Measurements from ENCODE around the gene KRTAP15-1. TPM values are rescaled to one million over a fixed set of nuclear protein-coding genes. Genes with fewer than 3 reads are reported as not detected.

Gene KRTAP15-1, protein sequence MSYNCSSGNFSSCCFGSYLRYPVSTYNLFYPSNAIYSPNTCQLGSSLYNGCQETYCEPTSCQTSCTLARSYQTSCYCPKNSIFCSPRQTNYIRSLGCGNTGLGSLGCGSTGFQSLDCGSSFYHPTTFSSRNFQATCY
- not detected for total RNA-seq
- not detected for polyA plus RNA-seq

GRCh38 chr21:30439975-30440374 lies at the start of gene KRTAP15-1:
Gene KRTAP15-1 (plus strand): TSS chr21:30440275. CDS start chr21:30440328, 53 bp downstream.
- no peaks in the 10 kb centered on the region for H3K36me3 ChIP-seq (ENCODE audit: insufficient read depth)
- 94% methylated on average over 5 of the region's 5 CpGs for WGBS
- H3K4me3 ChIP-seq (ENCODE audit: low read depth, low read length): no peak within 1 kb of the TSS
- H3K27ac ChIP-seq (ENCODE audit: low read depth): no peak within 1 kb of the TSS
- DNase-seq (ENCODE audit: extremely low spot score): no peak
- H3K4me1 ChIP-seq (ENCODE audit: insufficient read depth): no peaks in the 10 kb centered on the region

DNA sequence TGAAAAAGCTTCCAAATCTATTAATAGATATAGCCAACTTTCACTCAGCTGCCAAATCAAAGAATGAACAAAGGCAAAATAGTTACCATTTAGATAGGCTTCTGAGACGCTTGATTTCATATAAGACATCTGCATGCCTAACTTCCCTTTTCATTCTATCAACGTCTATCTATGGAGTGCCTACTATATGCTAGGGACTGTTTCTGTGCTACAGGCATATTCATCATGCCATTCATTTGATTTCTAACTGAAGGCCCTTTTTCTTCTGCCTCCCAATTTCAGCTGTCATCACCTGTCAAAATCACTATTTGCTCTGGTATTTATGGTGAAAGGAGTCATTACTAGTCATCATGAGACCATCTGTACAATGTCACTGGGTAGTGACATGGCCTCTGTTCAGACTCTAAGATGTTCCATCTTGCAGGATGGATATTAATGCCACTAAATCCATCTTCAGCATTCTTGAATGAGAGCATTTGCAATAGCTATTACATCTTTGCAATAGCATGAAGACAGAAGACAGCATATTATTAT lies 48.5 kb upstream of the KRTAP15-1 start:
- H3K4me1 ChIP-seq (ENCODE audit: insufficient read depth): no peaks in the 10 kb centered on the region
- no peaks in the 10 kb centered on the region for H3K36me3 ChIP-seq (ENCODE audit: insufficient read depth)
- DNase-seq (ENCODE audit: extremely low spot score): no peak
- H3K4me3 ChIP-seq (ENCODE audit: low read depth, low read length): no peak overlapping the region
- 67% methylated on average over 2 of the region's 2 CpGs for WGBS
- H3K27ac ChIP-seq (ENCODE audit: low read depth): no peak overlapping the region

DNA sequence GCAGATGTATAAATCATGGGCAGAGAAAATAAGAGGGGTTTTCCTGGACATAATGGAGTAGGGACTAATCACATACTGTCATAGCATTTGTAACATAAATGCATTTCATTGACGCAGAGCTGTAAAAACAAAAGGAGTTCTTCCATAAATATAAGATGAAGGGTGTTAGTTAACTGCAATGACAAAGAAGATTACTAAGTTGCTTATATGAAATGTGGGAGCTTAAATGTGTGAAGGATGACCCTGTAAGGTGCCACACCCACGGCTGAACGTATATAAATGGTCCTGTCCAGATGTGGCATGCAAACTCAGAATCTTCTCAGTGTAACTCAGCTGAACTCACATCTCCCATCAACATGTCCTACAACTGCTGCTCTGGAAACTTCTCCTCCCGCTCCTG lies 44.3 kb upstream of the KRTAP15-1 start, which contains the start of gene KRTAP13-1:
KRTAP13-1 (plus strand) TSS at position 301 of the 400 bp plus-strand sequence; CDS start at position 357, 56 bp downstream.
- no peaks in the 10 kb centered on the region for H3K36me3 ChIP-seq (ENCODE audit: insufficient read depth)
- WGBS: 68% methylated on average over 4 of the region's 4 CpGs
- no peak for DNase-seq (ENCODE audit: extremely low spot score)

DNA sequence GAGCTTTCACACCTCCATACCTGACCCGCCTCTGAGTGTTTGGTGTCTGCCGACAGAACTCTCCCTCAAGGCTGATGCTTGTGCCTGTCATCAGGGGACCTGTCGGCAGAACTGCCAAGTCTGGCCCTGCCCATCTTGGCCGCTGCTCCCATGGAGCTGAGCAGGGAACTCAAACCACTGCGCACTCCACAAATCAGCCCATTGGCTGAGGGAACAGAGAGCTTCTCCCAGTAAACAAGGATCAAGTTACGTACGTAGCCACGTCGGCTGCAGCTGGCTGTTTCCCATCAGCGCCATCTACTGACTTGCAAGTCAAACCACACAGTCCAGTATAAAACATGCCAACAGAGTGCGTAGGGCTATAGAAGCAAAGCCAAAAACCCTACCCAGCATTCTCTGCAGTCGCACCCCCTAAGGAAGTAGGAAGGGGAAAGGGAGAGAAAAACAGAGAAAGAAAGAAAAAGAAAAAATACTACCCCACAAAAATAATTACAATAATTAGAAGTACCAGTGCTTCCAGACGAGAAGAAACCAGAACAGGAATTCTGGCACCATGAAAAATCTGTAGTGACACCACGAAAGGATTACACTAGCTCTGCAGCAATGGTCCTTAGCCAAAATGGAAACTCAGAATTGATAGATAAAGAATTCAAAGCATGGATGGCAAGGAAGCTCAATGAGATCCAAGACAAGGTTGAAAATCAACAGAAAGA lies 31.1 kb upstream of the KRTAP15-1 start:
- H3K36me3 ChIP-seq (ENCODE audit: insufficient read depth): no peaks in the 10 kb centered on the region
- no peak overlapping the region for H3K27ac ChIP-seq (ENCODE audit: low read depth)
- H3K4me1 ChIP-seq (ENCODE audit: insufficient read depth): no peaks in the 10 kb centered on the region
- 25% methylated on average over 14 of the region's 14 CpGs for WGBS
- no peak overlapping the region for H3K4me3 ChIP-seq (ENCODE audit: low read depth, low read length)
- DNase-seq (ENCODE audit: extremely low spot score): no peak

More for the DNA sequence above, 44.3 kb upstream of the KRTAP15-1 start, which contains the start of gene KRTAP13-1:
- no peak within 1 kb of the TSS for H3K4me3 ChIP-seq (ENCODE audit: low read depth, low read length)
- H3K27ac ChIP-seq (ENCODE audit: low read depth): no peak within 1 kb of the TSS
- no peaks in the 10 kb centered on the region for H3K4me1 ChIP-seq (ENCODE audit: insufficient read depth)

- Histone ChIP-seq H3K4me3 (ENCODE audit: low read depth, low read length) (no peak overlapping the region), H3K36me3 (ENCODE audit: insufficient read depth) (no peaks in the 10 kb centered on the region), H3K27ac (ENCODE audit: low read depth) (no peak overlapping the region), H3K4me1 (ENCODE audit: insufficient read depth) (no peaks in the 10 kb centered on the region)
- no peak for DNase-seq (ENCODE audit: extremely low spot score)
- WGBS: 80% methylated on average over 5 of the region's 5 CpGs
Observed at GRCh38 chr21:30415993-30416392, 24.1 kb upstream of the KRTAP15-1 start.

DNA sequence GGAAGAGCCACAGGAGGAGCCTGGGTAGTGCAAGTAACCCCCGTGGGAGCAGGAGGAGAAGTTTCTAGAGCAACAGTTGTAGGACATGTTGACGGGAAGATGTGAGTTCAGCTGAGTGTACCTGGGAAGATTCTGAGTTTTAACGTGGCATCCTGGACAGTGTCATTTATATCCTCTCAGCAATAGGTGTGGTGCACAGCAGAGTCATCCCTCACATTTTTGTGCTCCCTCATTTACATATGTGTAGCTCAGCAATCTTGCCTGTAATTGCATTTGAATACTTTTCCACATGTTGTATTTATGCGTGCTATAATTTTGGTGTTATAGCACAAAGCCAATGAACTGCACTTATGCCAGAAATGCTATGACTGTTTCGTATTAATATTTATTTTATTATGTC lies 14.2 kb upstream of the KRTAP15-1 start, which contains the start of gene KRTAP13-3:
KRTAP13-3 (minus strand) TSS at position 101 of the 400 bp plus-strand sequence; CDS start at position 87, 14 bp downstream.
- WGBS: 82% methylated on average over 5 of the region's 5 CpGs
- Histone ChIP-seq H3K27ac (ENCODE audit: low read depth) (no peak within 1 kb of the TSS), H3K4me1 (ENCODE audit: insufficient read depth) (no peaks in the 10 kb centered on the region), H3K36me3 (ENCODE audit: insufficient read depth) (no peaks in the 10 kb centered on the region), H3K4me3 (ENCODE audit: low read depth, low read length) (no peak within 1 kb of the TSS)
- no peak for DNase-seq (ENCODE audit: extremely low spot score)

GRCh38 chr21:30426731-30427130 lies 13.3 kb upstream of the KRTAP15-1 start:
- H3K36me3 ChIP-seq (ENCODE audit: insufficient read depth): no peaks in the 10 kb centered on the region
- 49% methylated on average over 3 of the region's 3 CpGs for WGBS

GRCh38 chr21:30430170-30430655 lies 9.9 kb upstream of the KRTAP15-1 start, which contains the start of gene KRTAP13-4:
Gene KRTAP13-4 (plus strand): TSS chr21:30430220. CDS start chr21:30430276, 56 bp downstream.
- Histone ChIP-seq H3K27ac (ENCODE audit: low read depth) (no peak within 1 kb of the TSS), H3K4me3 (ENCODE audit: low read depth, low read length) (no peak within 1 kb of the TSS), H3K36me3 (ENCODE audit: insufficient read depth) (no peaks in the 10 kb centered on the region), H3K4me1 (ENCODE audit: insufficient read depth) (no peaks in the 10 kb centered on the region)
- WGBS: 83% methylated on average over 9 of the region's 9 CpGs
- no peak for DNase-seq (ENCODE audit: extremely low spot score)

More at GRCh38 chr21:30426731-30427130, 13.3 kb upstream of the KRTAP15-1 start:
- DNase-seq (ENCODE audit: extremely low spot score): no peak
- H3K27ac ChIP-seq (ENCODE audit: low read depth): no peak overlapping the region
- H3K4me1 ChIP-seq (ENCODE audit: insufficient read depth): no peaks in the 10 kb centered on the region
- H3K4me3 ChIP-seq (ENCODE audit: low read depth, low read length): no peak overlapping the region

GRCh38 chr21:30434033-30434631 lies 5.9 kb upstream of the KRTAP15-1 start:
- Histone ChIP-seq H3K4me1 (ENCODE audit: insufficient read depth) (no peaks in the 10 kb centered on the region), H3K36me3 (ENCODE audit: insufficient read depth) (no peaks in the 10 kb centered on the region), H3K27ac (ENCODE audit: low read depth) (no peak overlapping the region), H3K4me3 (ENCODE audit: low read depth, low read length) (no peak overlapping the region)
- no peak for DNase-seq (ENCODE audit: extremely low spot score)
- 30% methylated on average over 10 of the region's 10 CpGs for WGBS

- Histone ChIP-seq H3K27ac (ENCODE audit: low read depth) (no peak overlapping the region), H3K4me3 (ENCODE audit: low read depth, low read length) (no peak overlapping the region), H3K4me1 (ENCODE audit: insufficient read depth) (no peaks in the 10 kb centered on the region), H3K36me3 (ENCODE audit: insufficient read depth) (no peaks in the 10 kb centered on the region)
- WGBS: 80% methylated on average over 3 of the region's 3 CpGs
- DNase-seq (ENCODE audit: extremely low spot score): no peak
Observed at GRCh38 chr21:30437010-30437565, 3.0 kb upstream of the KRTAP15-1 start.

DNA sequence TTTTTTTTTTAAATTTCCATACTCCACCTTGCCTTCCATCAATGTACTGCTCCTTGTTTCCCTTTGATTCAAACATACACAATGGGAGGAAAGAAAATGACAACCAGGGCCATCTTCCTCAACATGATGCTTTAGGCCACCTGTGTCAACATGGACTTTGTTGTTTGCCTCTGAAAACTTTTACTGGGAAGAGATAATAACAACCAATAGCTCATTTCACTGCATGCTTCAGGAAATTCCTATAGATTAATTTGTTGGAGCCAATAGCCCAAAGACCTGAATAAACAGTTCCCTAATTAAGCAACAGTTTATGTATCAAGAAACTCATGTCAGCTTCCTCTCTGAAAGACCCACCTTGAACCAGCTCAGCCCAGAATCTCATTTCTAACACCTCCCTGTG lies 3.2 kb downstream of the KRTAP15-1 start:
- no peaks in the 10 kb centered on the region for H3K4me1 ChIP-seq (ENCODE audit: insufficient read depth)
- no peaks in the 10 kb centered on the region for H3K36me3 ChIP-seq (ENCODE audit: insufficient read depth)
- DNase-seq (ENCODE audit: extremely low spot score): no peak
- no peak overlapping the region for H3K27ac ChIP-seq (ENCODE audit: low read depth)
- no peak overlapping the region for H3K4me3 ChIP-seq (ENCODE audit: low read depth, low read length)

DNA sequence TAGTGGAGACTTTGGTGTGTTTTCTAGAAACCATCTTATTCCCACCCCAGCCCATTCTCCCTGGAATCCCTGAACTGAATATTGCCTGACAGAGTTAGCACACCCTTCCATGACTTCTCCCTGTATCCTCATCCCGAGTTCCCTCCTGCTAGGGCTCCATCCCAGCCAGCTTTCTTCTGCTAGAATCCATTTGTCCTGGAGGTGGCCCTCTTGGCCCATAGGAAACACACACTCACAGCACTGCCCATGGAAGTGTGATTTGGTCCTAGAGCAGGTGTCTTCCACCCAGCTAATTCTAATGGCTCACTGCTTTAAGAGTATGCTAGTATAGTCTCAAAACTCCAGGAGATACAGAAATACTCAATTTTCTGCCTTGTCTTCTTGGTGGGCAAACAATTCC lies 4.1 kb downstream of the KRTAP15-1 start:
- Histone ChIP-seq H3K27ac (ENCODE audit: low read depth) (no peak overlapping the region), H3K4me1 (ENCODE audit: insufficient read depth) (no peaks in the 10 kb centered on the region), H3K36me3 (ENCODE audit: insufficient read depth) (no peaks in the 10 kb centered on the region), H3K4me3 (ENCODE audit: low read depth, low read length) (no peak overlapping the region)
- WGBS: 60% methylated on average over 1 of the region's 1 CpG
- no peak for DNase-seq (ENCODE audit: extremely low spot score)

DNA sequence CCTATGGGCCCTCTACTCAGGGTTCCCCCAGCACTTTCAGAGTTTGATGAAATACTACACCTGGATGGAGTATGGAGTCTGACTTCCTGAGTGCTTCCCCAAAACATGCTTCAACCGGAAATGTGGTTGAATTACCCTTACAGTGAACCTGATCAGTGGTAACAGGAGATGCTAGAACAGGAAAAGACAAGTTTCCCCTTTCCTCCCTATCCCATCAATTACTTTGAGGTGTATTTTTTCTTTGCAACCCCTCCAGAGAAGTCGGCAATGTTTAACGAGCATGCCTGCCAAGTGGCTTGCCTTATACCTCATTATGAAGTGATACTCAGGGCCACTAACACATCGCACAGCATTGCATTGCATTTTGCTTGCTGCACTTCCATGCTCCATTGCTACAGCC lies 7.0 kb downstream of the KRTAP15-1 start:
- Histone ChIP-seq H3K4me3 (ENCODE audit: low read depth, low read length) (no peak overlapping the region), H3K4me1 (ENCODE audit: insufficient read depth) (no peaks in the 10 kb centered on the region), H3K36me3 (ENCODE audit: insufficient read depth) (no peaks in the 10 kb centered on the region), H3K27ac (ENCODE audit: low read depth) (no peak overlapping the region)
- WGBS: 57% methylated on average over 4 of the region's 4 CpGs
- no peak for DNase-seq (ENCODE audit: extremely low spot score)

Measured in urinary bladder (tissue), 4 donors.